ENCODE measurements around the gene PLXNB2. TPM values are rescaled to one million over a fixed set of nuclear protein-coding genes. Genes with fewer than 3 reads are reported as not detected.

Gene PLXNB2
- polyA plus RNA-seq, 4 donors = 126 to 249 (median 214) TPM

GRCh38 chr22:50243685-50244419 is 63.6 kb downstream of the PLXNB2 start:
- DNase-seq (ENCODE audit: low read depth in 4 of 4, low spot score in 3 of 4) = no peak

GRCh38 chr22:50242406-50242949 is 65.0 kb downstream of the PLXNB2 start:
- no peak for DNase-seq (ENCODE audit: low read depth in 4 of 4, low spot score in 3 of 4)

- DNase-seq (ENCODE audit: low read depth in 4 of 4, low spot score in 3 of 4) = no peak
Measured at GRCh38 chr22:50238755-50239154, 68.7 kb downstream of the PLXNB2 start.

- no peak for DNase-seq (ENCODE audit: low read depth in 4 of 4, low spot score in 3 of 4)
Measured at GRCh38 chr22:50236731-50237409, 70.6 kb downstream of the PLXNB2 start.

GRCh38 chr22:50233223-50233622 is 74.2 kb downstream of the PLXNB2 start:
- no peak for DNase-seq (ENCODE audit: low read depth in 4 of 4, low spot score in 3 of 4)

GRCh38 chr22:50232481-50233151 is 74.8 kb downstream of the PLXNB2 start:
- no peak for DNase-seq (ENCODE audit: low read depth in 4 of 4, low spot score in 3 of 4)

- no peak for DNase-seq (ENCODE audit: low read depth in 4 of 4, low spot score in 3 of 4)
Measured at GRCh38 chr22:50229370-50229769, 78.1 kb downstream of the PLXNB2 start.

- no peak for DNase-seq (ENCODE audit: low read depth in 4 of 4, low spot score in 3 of 4)
Measured at GRCh38 chr22:50228366-50228765, 79.1 kb downstream of the PLXNB2 start.

- DNase-seq (ENCODE audit: low read depth in 4 of 4, low spot score in 3 of 4) = no peak
Measured at GRCh38 chr22:50227579-50228215, 79.7 kb downstream of the PLXNB2 start.

- no peak for DNase-seq (ENCODE audit: low read depth in 4 of 4, low spot score in 3 of 4)
Measured at GRCh38 chr22:50226875-50227165, 80.6 kb downstream of the PLXNB2 start.

- DNase-seq (ENCODE audit: low read depth in 4 of 4, low spot score in 3 of 4) = no peak
Measured at GRCh38 chr22:50226063-50226874, 81.2 kb downstream of the PLXNB2 start.

GRCh38 chr22:50225200-50225969 is 82.1 kb downstream of the PLXNB2 start:
- DNase-seq (ENCODE audit: low read depth in 4 of 4, low spot score in 3 of 4) = no peak

Other genes with a start within 250 kb of the PLXNB2 start
- under 1 TPM in 1 of 4 donors, not detected in 3; 0.05 TPM for gene TTLL8, start 249.3 kb downstream of the PLXNB2 start, polyA plus RNA-seq (ENCODE audit: insufficient read length in 4 of 4)
- 1 to 10 TPM in 1 of 4 donors, under 1 TPM in 3; 0.60 to 1.0 (median 0.86) TPM for gene MLC1, start 222.2 kb downstream of the PLXNB2 start, polyA plus RNA-seq (ENCODE audit: insufficient read length in 4 of 4)
- under 1 TPM; 0.24 to 0.75 (median 0.60) TPM for gene MOV10L1, start 217.6 kb downstream of the PLXNB2 start, polyA plus RNA-seq (ENCODE audit: insufficient read length in 4 of 4)
- 1 to 10 TPM in 2 of 4 donors, under 1 TPM in 2; 0.12 to 2.3 (median 1.2) TPM for gene PANX2, start 136.9 kb downstream of the PLXNB2 start, polyA plus RNA-seq (ENCODE audit: insufficient read length in 4 of 4)
- gene TRABD, start 121.7 kb downstream of the PLXNB2 start, polyA plus RNA-seq (ENCODE audit: insufficient read length in 4 of 4) = 10 to 100 TPM; 14.0 to 33.4 (median 19.3) TPM
- gene SELENOO, start 106.6 kb downstream of the PLXNB2 start, polyA plus RNA-seq (ENCODE audit: insufficient read length in 4 of 4) = 10 to 100 TPM; 12.5 to 33.0 (median 16.3) TPM
- 10 to 100 TPM; 24.2 to 47.3 (median 34.6) TPM for gene TUBGCP6, start 62.6 kb downstream of the PLXNB2 start, polyA plus RNA-seq (ENCODE audit: insufficient read length in 4 of 4)
- gene HDAC10, start 56.4 kb downstream of the PLXNB2 start, polyA plus RNA-seq (ENCODE audit: insufficient read length in 4 of 4) = 10 to 100 TPM; 15.9 to 37.2 (median 20.3) TPM
- gene MAPK12, start 46.0 kb downstream of the PLXNB2 start, polyA plus RNA-seq (ENCODE audit: insufficient read length in 4 of 4) = 10 to 100 TPM in 3 of 4 donors, 1 to 10 TPM in 1; 9.7 to 17.7 (median 15.6) TPM
- gene MAPK11, start 37.3 kb downstream of the PLXNB2 start, polyA plus RNA-seq (ENCODE audit: insufficient read length in 4 of 4) = 1 to 10 TPM; 6.0 to 9.7 (median 7.9) TPM
- gene DENND6B, start 19.4 kb upstream of the PLXNB2 start, polyA plus RNA-seq (ENCODE audit: insufficient read length in 4 of 4) = 10 to 100 TPM in 3 of 4 donors, 1 to 10 TPM in 1; 9.8 to 20.1 (median 14.9) TPM
- gene PPP6R2, start 35.7 kb upstream of the PLXNB2 start, polyA plus RNA-seq (ENCODE audit: insufficient read length in 4 of 4) = 10 to 100 TPM; 30.2 to 58.8 (median 35.4) TPM
- gene SBF1, start 167.4 kb upstream of the PLXNB2 start, polyA plus RNA-seq (ENCODE audit: insufficient read length in 4 of 4) = 10 to 100 TPM; 25.9 to 47.1 (median 34.9) TPM
- 1 to 10 TPM in 3 of 4 donors, under 1 TPM in 1; 0.83 to 7.4 (median 3.9) TPM for gene ADM2, start 173.9 kb upstream of the PLXNB2 start, polyA plus RNA-seq (ENCODE audit: insufficient read length in 4 of 4)
- 10 to 100 TPM in 1 of 4 donors, 1 to 10 TPM in 2, under 1 TPM in 1; 0.44 to 12.5 (median 6.1) TPM for gene MIOX, start 179.2 kb upstream of the PLXNB2 start, polyA plus RNA-seq (ENCODE audit: insufficient read length in 4 of 4)
- gene LMF2, start 200.1 kb upstream of the PLXNB2 start, polyA plus RNA-seq (ENCODE audit: insufficient read length in 4 of 4) = 10 to 100 TPM; 34.7 to 68.3 (median 42.0) TPM
- 10 to 100 TPM; 39.7 to 54.3 (median 43.9) TPM for gene NCAPH2, start 200.6 kb upstream of the PLXNB2 start, polyA plus RNA-seq (ENCODE audit: insufficient read length in 4 of 4)
- gene SCO2, start 218.0 kb upstream of the PLXNB2 start, polyA plus RNA-seq (ENCODE audit: insufficient read length in 4 of 4) = 1 to 10 TPM in 2 of 4 donors, under 1 TPM in 1, not detected in 1; 0.83 to 7.6 (median 3.9) TPM
- 1 to 10 TPM in 3 of 4 donors, under 1 TPM in 1; 0.83 to 4.3 (median 2.1) TPM for gene TYMP, start 222.4 kb upstream of the PLXNB2 start, polyA plus RNA-seq (ENCODE audit: insufficient read length in 4 of 4)
- under 1 TPM; 0.03 to 0.47 (median 0.32) TPM for gene KLHDC7B, start 238.3 kb upstream of the PLXNB2 start, polyA plus RNA-seq (ENCODE audit: insufficient read length in 4 of 4)

Measured in left renal pelvis (tissue), 4 donors.